ENCODE data around the gene ATP6V0D1.
A peak's percentile ranks its signal among the peaks of the same experiment; 100 is the strongest.

ATP6V0D1 gene

GRCh38 chr16:67486805-67487204, 5.8 kb upstream of the ATP6V0D1 start:
- H3K9me3 ChIP-seq: no peaks in the 10 kb centered on the region
- peak overlapping the region in 1 of 2 experiments; percentile 18 for H3K4me3 ChIP-seq (ENCODE audit: low read depth in 1 of 2, low read length in 1 of 2)
- peaks cover 13% of the 10 kb centered on the region for H3K36me3 ChIP-seq
- peaks cover 91 to 94% of the 10 kb centered on the region in 2 experiments for H3K4me1 ChIP-seq (ENCODE audit: control insufficient read depth in 1 of 2, insufficient read depth in 1 of 2, low read depth in 1 of 2, low read length in 1 of 2)
- H3K27me3 ChIP-seq: no peaks in the 10 kb centered on the region
- peak overlapping the region; percentile 94 for H3K27ac ChIP-seq
- TF ChIP-seq CTCF (IDR thresholded peaks at IDR 0.05): no peak

- Histone ChIP-seq H3K36me3 (peaks cover 13% of the 10 kb centered on the region), H3K27me3 (no peaks in the 10 kb centered on the region), H3K4me1 (ENCODE audit: control insufficient read depth in 1 of 2, insufficient read depth in 1 of 2, low read depth in 1 of 2, low read length in 1 of 2) (peaks cover 75 to 78% of the 10 kb centered on the region in 2 experiments)
Measured at GRCh38 chr16:67483731-67484525, 3.0 kb upstream of the ATP6V0D1 start.

GRCh38 chr16:67483150-67483549, 2.2 kb upstream of the ATP6V0D1 start, which contains the start of gene AGRP:
Gene AGRP, minus strand, starts transcription at chr16:67483547. Its CDS starts 149 bp downstream, at chr16:67483398.
- H3K9me3 ChIP-seq: no peaks in the 10 kb centered on the region
- H3K27ac ChIP-seq: peak within 1 kb of the TSS; percentile 99
- H3K27me3 ChIP-seq: no peaks in the 10 kb centered on the region
- H3K4me3 ChIP-seq (ENCODE audit: low read depth in 1 of 2, low read length in 1 of 2): peak within 1 kb of the TSS; percentile 98
- H3K36me3 ChIP-seq: peaks cover 16% of the 10 kb centered on the region
- no peak for TF ChIP-seq CTCF (IDR thresholded peaks at IDR 0.05)
- H3K4me1 ChIP-seq (ENCODE audit: control insufficient read depth in 1 of 2, insufficient read depth in 1 of 2, low read depth in 1 of 2, low read length in 1 of 2): peaks cover 75 to 77% of the 10 kb centered on the region in 2 experiments

More at GRCh38 chr16:67483731-67484525, 3.0 kb upstream of the ATP6V0D1 start:
- Histone ChIP-seq H3K9me3 (no peaks in the 10 kb centered on the region), H3K4me3 (ENCODE audit: low read depth in 1 of 2, low read length in 1 of 2) (no peak overlapping the region), H3K27ac (peak overlapping the region; percentile 13)
- TF ChIP-seq CTCF (IDR thresholded peaks at IDR 0.05): no peak

GRCh38 chr16:67482233-67482924, 1.4 kb upstream of the ATP6V0D1 start:
- Histone ChIP-seq H3K27ac (peak overlapping the region; percentile 99), H3K4me1 (ENCODE audit: control insufficient read depth in 1 of 2, insufficient read depth in 1 of 2, low read depth in 1 of 2, low read length in 1 of 2) (peaks cover 75% of the 10 kb centered on the region in 2 experiments), H3K27me3 (no peaks in the 10 kb centered on the region), H3K9me3 (no peaks in the 10 kb centered on the region), H3K36me3 (peaks cover 22% of the 10 kb centered on the region), H3K4me3 (ENCODE audit: low read depth in 1 of 2, low read length in 1 of 2) (peak overlapping the region; percentile 98)
- TF ChIP-seq CTCF (IDR thresholded peaks at IDR 0.05): no peak

GRCh38 chr16:67481561-67482232, 740 bp upstream of the ATP6V0D1 start:
- H3K27ac ChIP-seq: peak overlapping the region; percentile 99
- peaks cover 25% of the 10 kb centered on the region for H3K36me3 ChIP-seq
- H3K9me3 ChIP-seq: no peaks in the 10 kb centered on the region
- peaks cover 73 to 75% of the 10 kb centered on the region in 2 experiments for H3K4me1 ChIP-seq (ENCODE audit: control insufficient read depth in 1 of 2, insufficient read depth in 1 of 2, low read depth in 1 of 2, low read length in 1 of 2)
- H3K27me3 ChIP-seq: no peaks in the 10 kb centered on the region
- no peak for TF ChIP-seq CTCF (IDR thresholded peaks at IDR 0.05)
- peak overlapping the region; percentile 98 for H3K4me3 ChIP-seq (ENCODE audit: low read depth in 1 of 2, low read length in 1 of 2)
